Mesothelial cell of epicardium (in vitro differentiated cells): Measurements from ENCODE around the gene PIK3IP1. TPM values are rescaled to one million over a fixed set of nuclear protein-coding genes. Genes with fewer than 3 reads are reported as not detected.
A peak's percentile ranks its signal among the peaks of the same experiment; 100 is the strongest.

Experiments used
- DNase-seq, 2 experiments: peaks; one replicate each; pipeline ENCODE4 v3.0.0; 2021; ENCODE audit warnings: low spot score in 2 of 2; ENCODE audit not compliant: unreplicated experiment in 2 of 2
- H3K27ac Mint-ChIP-seq: 2 replicates; pipeline ENCODE4 v1.8.0; 2021; ENCODE audit warnings: mixed read lengths
- H3K27me3 Mint-ChIP-seq: 2 replicates; pipeline ENCODE4 v1.8.0; 2021; ENCODE audit warnings: low read depth, mixed read lengths
- H3K36me3 Mint-ChIP-seq: 2 replicates; pipeline ENCODE4 v1.8.0; 2021; ENCODE audit warnings: mixed read lengths
- H3K4me1 Mint-ChIP-seq: 2 replicates; pipeline ENCODE4 v1.8.0; 2021; ENCODE audit warnings: mixed read lengths
- H3K4me3 Mint-ChIP-seq: 2 replicates; pipeline ENCODE4 v1.8.0; 2021; ENCODE audit warnings: mild to moderate bottlenecking, moderate library complexity, mixed read lengths
- H3K9me3 Mint-ChIP-seq: 2 replicates; pipeline ENCODE4 v1.8.0; 2021; ENCODE audit warnings: mixed read lengths
- CTCF ChIP-seq: fragments of 200-600 bp; sonication (generic); IDR thresholded peaks from one replicate; pipeline ENCODE4 v1.5.0; 2021; ENCODE audit warnings: antibody characterized with exemption; ENCODE audit not compliant: unreplicated experiment
- total RNA-seq: library from RNA; stranded (reverse); gene quantifications from 3 replicates; pipeline ENCODE4 v1.2.1, GENCODE V29; 2021

The PIK3IP1 gene
- total RNA-seq, 1 donor from 2014 or later: 19.1 TPM

GRCh38 chr22:31291481-31292235 is 630 bp downstream of the PIK3IP1 start:
- Mint-ChIP-seq H3K36me3 (peaks cover 6% of the 10 kb centered on the region), H3K27me3 (no peaks in the 10 kb centered on the region), H3K27ac (peak overlapping the region; percentile 92), H3K4me3 (peak overlapping the region; percentile 84), H3K4me1 (peaks cover 45% of the 10 kb centered on the region), H3K9me3 (no peaks in the 10 kb centered on the region)
- no peak for TF ChIP-seq CTCF
- peak in 1 of 2 experiments; percentile 45 for DNase-seq

- Mint-ChIP-seq H3K4me3 (peak overlapping the region; percentile 84), H3K27ac (peak overlapping the region; percentile 97), H3K9me3 (no peaks in the 10 kb centered on the region), H3K36me3 (peaks cover 6% of the 10 kb centered on the region), H3K27me3 (no peaks in the 10 kb centered on the region), H3K4me1 (peaks cover 37% of the 10 kb centered on the region)
- TF ChIP-seq CTCF: no peak
- DNase-seq: peak; percentile 87 to 91
Observed at GRCh38 chr22:31290494-31291471, 1.5 kb downstream of the PIK3IP1 start.

GRCh38 chr22:31289344-31289743 is 2.9 kb downstream of the PIK3IP1 start:
- DNase-seq: no peak
- Mint-ChIP-seq H3K9me3 (no peaks in the 10 kb centered on the region), H3K27ac (no peak overlapping the region), H3K27me3 (no peaks in the 10 kb centered on the region), H3K4me3 (no peak overlapping the region), H3K4me1 (peaks cover 29% of the 10 kb centered on the region), H3K36me3 (peaks cover 6% of the 10 kb centered on the region)
- no peak for TF ChIP-seq CTCF

GRCh38 chr22:31288496-31289240 is 3.6 kb downstream of the PIK3IP1 start:
- no peak for DNase-seq
- no peaks in the 10 kb centered on the region for H3K27me3 Mint-ChIP-seq
- H3K36me3 Mint-ChIP-seq: peaks cover 6% of the 10 kb centered on the region
- no peaks in the 10 kb centered on the region for H3K9me3 Mint-ChIP-seq
- no peak for TF ChIP-seq CTCF
- no peak overlapping the region for H3K4me3 Mint-ChIP-seq
- peaks cover 27% of the 10 kb centered on the region for H3K4me1 Mint-ChIP-seq
- H3K27ac Mint-ChIP-seq: no peak overlapping the region

GRCh38 chr22:31287818-31288495 is 4.3 kb downstream of the PIK3IP1 start:
- no peaks in the 10 kb centered on the region for H3K9me3 Mint-ChIP-seq
- DNase-seq: no peak
- H3K27ac Mint-ChIP-seq: no peak overlapping the region
- H3K4me3 Mint-ChIP-seq: no peak overlapping the region
- H3K4me1 Mint-ChIP-seq: peaks cover 22% of the 10 kb centered on the region
- H3K36me3 Mint-ChIP-seq: peaks cover 6% of the 10 kb centered on the region
- TF ChIP-seq CTCF: no peak
- no peaks in the 10 kb centered on the region for H3K27me3 Mint-ChIP-seq
